D721Med (cell line): ENCODE data around the gene CAPN6.

Experiments
- DNase-seq: peaks from one replicate; pipeline ENCODE4 v3.0.0; 2011; ENCODE audit warnings: low spot score; ENCODE audit not compliant: insufficient read length
- FAIRE-seq: peaks from 2 replicates; lab custom pipeline; 2011; peaks lifted over from hg19 to GRCh38; lab: Jason Lieb, UNC
- CTCF ChIP-seq: IDR thresholded peaks from 2 replicates; pipeline ENCODE4 v1.5.1; 2012; ENCODE audit warnings: mild to moderate bottlenecking, control low read depth; ENCODE audit not compliant: insufficient read depth; ENCODE audit errors: missing control alignments

The CAPN6 gene

GRCh38 chrX:111207851-111208250 is 62.4 kb downstream of the CAPN6 start:
- no peak for TF ChIP-seq CTCF
- FAIRE-seq (no peak), DNase-seq (no peak)

- DNase-seq (no peak), FAIRE-seq (no peak)
- no peak for TF ChIP-seq CTCF
Observed at GRCh38 chrX:111200327-111200726, 70.0 kb downstream of the CAPN6 start.

- no peak for DNase-seq
- TF ChIP-seq CTCF, result no peak
- no peak for FAIRE-seq
Observed at GRCh38 chrX:111199505-111199904, 70.8 kb downstream of the CAPN6 start.
